K562 (cell line): ENCODE results near the gene TCF12.

Experiments
- CBX5 ChIP-seq: IDR thresholded peaks from 2 replicates; pipeline ENCODE4 v1.6.1; 2014; ENCODE audit warnings: low read depth, borderline replicate concordance
- GATAD2A ChIP-seq: fragments of 450-650 bp; IDR thresholded peaks from 2 replicates; pipeline ENCODE4 v1.6.1; 2017
- SRF ChIP-seq, 2 experiments: fragments of 250-450, 450-650 bp in 1 of 2; sonication (Bioruptor Pico) in 1 of 2; sonication (generic) in 1 of 2; formaldehyde crosslinking; IDR thresholded peaks; 2 replicates each; pipeline versions ENCODE4 v1.5.0 to v1.5.1; 2020 to 2022; ENCODE audit warnings: mild to moderate bottlenecking in 1 of 2, missing genetic modification reagents in 1 of 2
- ZC3H4 ChIP-seq: sonication (generic); formaldehyde crosslinking; IDR thresholded peaks from 2 replicates; pipeline ENCODE4 v1.9.0; 2021; ENCODE audit warnings: missing genetic modification reagents, borderline replicate concordance
- ZNF175 ChIP-seq: fragments of 200-800 bp; sonication (Bioruptor generic); IDR thresholded peaks from 2 replicates; pipeline ENCODE4 v1.6.1; 2016; ENCODE audit warnings: low read depth, mild to moderate bottlenecking, missing genetic modification characterization, missing compliant biosample characterization
- ZNF23 ChIP-seq: fragments of 250-450 bp; sonication (Bioruptor Pico); IDR thresholded peaks from 2 replicates; pipeline ENCODE4 v1.4.0; 2020; ENCODE audit warnings: mild to moderate bottlenecking
- ZNF668 ChIP-seq: fragments of 250-450 bp; sonication (Bioruptor Pico); IDR thresholded peaks from 2 replicates; pipeline ENCODE4 v1.8.0; 2022; ENCODE audit warnings: mild to moderate bottlenecking, inconsistent platforms
- TF ChIP-seq, protein P1 (sequence below): fragments of 250-450 bp; sonication (Bioruptor Pico); IDR thresholded peaks from 2 replicates; pipeline ENCODE4 v1.5.0; 2021; ENCODE audit warnings: mild to moderate bottlenecking, borderline replicate concordance
- TF ChIP-seq, protein P2 (sequence below): sonication (generic); formaldehyde crosslinking; IDR thresholded peaks from 2 replicates; pipeline ENCODE4 v1.8.0; 2022; ENCODE audit warnings: mild to moderate bottlenecking, missing genetic modification reagents

DNA sequence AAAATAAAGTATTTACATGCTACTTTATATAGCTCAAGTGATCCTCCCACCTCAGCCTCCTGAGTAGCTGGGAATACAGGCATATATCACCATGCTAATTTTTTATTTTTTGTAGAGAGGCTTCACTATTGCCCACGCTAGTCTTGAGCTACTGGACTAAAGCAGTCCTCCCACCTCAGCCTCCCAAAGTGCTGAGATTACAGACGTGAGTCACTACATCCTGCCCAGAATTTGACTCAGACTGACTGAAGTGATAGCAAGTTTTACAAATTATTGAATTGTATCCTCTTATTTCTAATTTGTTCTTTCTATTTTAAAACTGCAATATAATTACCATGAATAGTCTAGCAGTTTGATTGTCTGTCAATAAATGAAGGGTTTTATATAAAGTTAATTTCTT, 247.5 kb downstream of the TCF12 start:
- TF ChIP-seq, protein P1, sequence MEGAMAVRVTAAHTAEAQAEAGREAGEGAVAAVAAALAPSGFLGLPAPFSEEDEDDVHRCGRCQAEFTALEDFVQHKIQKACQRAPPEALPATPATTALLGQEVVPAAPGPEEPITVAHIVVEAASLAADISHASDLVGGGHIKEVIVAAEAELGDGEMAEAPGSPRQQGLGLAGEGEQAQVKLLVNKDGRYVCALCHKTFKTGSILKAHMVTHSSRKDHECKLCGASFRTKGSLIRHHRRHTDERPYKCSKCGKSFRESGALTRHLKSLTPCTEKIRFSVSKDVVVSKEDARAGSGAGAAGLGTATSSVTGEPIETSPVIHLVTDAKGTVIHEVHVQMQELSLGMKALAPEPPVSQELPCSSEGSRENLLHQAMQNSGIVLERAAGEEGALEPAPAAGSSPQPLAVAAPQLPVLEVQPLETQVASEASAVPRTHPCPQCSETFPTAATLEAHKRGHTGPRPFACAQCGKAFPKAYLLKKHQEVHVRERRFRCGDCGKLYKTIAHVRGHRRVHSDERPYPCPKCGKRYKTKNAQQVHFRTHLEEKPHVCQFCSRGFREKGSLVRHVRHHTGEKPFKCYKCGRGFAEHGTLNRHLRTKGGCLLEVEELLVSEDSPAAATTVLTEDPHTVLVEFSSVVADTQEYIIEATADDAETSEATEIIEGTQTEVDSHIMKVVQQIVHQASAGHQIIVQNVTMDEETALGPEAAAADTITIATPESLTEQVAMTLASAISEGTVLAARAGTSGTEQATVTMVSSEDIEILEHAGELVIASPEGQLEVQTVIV (CRISPR knock-in tag) = no peak
- TF ChIP-seq GATAD2A = no peak
- no peak for TF ChIP-seq ZC3H4
- TF ChIP-seq CBX5 = no peak
- TF ChIP-seq ZNF175 (CRISPR knock-in tag) = no peak
- TF ChIP-seq SRF (CRISPR knock-in tag; IDR thresholded peaks at IDR 0.05) = no peak
- TF ChIP-seq, protein P2, sequence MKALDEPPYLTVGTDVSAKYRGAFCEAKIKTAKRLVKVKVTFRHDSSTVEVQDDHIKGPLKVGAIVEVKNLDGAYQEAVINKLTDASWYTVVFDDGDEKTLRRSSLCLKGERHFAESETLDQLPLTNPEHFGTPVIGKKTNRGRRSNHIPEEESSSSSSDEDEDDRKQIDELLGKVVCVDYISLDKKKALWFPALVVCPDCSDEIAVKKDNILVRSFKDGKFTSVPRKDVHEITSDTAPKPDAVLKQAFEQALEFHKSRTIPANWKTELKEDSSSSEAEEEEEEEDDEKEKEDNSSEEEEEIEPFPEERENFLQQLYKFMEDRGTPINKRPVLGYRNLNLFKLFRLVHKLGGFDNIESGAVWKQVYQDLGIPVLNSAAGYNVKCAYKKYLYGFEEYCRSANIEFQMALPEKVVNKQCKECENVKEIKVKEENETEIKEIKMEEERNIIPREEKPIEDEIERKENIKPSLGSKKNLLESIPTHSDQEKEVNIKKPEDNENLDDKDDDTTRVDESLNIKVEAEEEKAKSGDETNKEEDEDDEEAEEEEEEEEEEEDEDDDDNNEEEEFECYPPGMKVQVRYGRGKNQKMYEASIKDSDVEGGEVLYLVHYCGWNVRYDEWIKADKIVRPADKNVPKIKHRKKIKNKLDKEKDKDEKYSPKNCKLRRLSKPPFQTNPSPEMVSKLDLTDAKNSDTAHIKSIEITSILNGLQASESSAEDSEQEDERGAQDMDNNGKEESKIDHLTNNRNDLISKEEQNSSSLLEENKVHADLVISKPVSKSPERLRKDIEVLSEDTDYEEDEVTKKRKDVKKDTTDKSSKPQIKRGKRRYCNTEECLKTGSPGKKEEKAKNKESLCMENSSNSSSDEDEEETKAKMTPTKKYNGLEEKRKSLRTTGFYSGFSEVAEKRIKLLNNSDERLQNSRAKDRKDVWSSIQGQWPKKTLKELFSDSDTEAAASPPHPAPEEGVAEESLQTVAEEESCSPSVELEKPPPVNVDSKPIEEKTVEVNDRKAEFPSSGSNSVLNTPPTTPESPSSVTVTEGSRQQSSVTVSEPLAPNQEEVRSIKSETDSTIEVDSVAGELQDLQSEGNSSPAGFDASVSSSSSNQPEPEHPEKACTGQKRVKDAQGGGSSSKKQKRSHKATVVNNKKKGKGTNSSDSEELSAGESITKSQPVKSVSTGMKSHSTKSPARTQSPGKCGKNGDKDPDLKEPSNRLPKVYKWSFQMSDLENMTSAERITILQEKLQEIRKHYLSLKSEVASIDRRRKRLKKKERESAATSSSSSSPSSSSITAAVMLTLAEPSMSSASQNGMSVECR = no peak
- no peak for TF ChIP-seq ZNF668 (CRISPR knock-in tag)
- TF ChIP-seq ZNF23 = no peak
